HCT116 (cell line): ENCODE data around the gene TBC1D16. TPM values are rescaled to one million over a fixed set of nuclear protein-coding genes. Genes with fewer than 3 reads are reported as not detected.

Source experiments
- ATAC-seq: fragments of 200-7000 bp; cut with Tn5 transposase; 2 replicates; pipeline ENCODE4 v1.9.1; 2020; ENCODE audit warnings: mild to moderate bottlenecking, moderate library complexity
- BruUV-seq: library from RNA; stranded (reverse); fragments of 400-500 nt; replicated peaks from 2 replicates; lab custom pipeline; 2021; lab: Mats Ljungman, UMichigan
- CTCF ChIA-PET: fragments of 300-600 bp; sonication (Branson Sonifier 250); formaldehyde crosslinking; loops from one replicate; lab custom pipeline; 2021; ENCODE audit warnings: antibody characterized with exemption; lab: Charles Lee
- POLR2A ChIA-PET: fragments of 300-600, 350-600 bp; sonication (Branson Sonifier 250); formaldehyde crosslinking; loops from one replicate; lab custom pipeline; 2021; ENCODE audit warnings: antibody characterized with exemption; lab: Charles Lee
- RAD21 ChIA-PET, 2 experiments: fragments of 300-600 bp; sonication (Branson Sonifier 250); formaldehyde crosslinking; loops; one replicate each; lab custom pipeline; 2023; ENCODE audit warnings: low total read pairs in 2 of 2; ENCODE audit not compliant: uncharacterized antibody in 2 of 2, unreplicated experiment in 2 of 2, low non-redundant PET in 1 of 2; lab: Charles Lee
- DNase-seq: peaks from one replicate; pipeline ENCODE4 v3.0.0-alpha.2; 2010; ENCODE audit warnings: low read depth, low spot score
- H2AFZ ChIP-seq: fragments of 200-600 bp; shearing (Covaris generic), sonication (generic); 2 replicates; pipeline ENCODE4 v1.6.1; 2017; ENCODE audit warnings: low read depth, mixed run types, mixed read lengths, antibody characterized with exemption, low read length; ENCODE audit not compliant: poor library complexity, severe bottlenecking
- H3K27ac ChIP-seq: 2 replicates; pipeline ENCODE4 v1.5.1; 2012; ENCODE audit warnings: low read depth, low read length
- H3K27me3 ChIP-seq: fragments of 200-600 bp; sonication (generic); 2 replicates; pipeline ENCODE4 v1.6.1; 2016; ENCODE audit warnings: mixed run types, low read length, mixed read lengths; ENCODE audit not compliant: insufficient read depth
- H3K36me3 ChIP-seq, 2 experiments: fragments of 200-500 bp in 1 of 2; fragments of 200-600 bp in 1 of 2; sonication (Bioruptor generic) in 1 of 2; sonication (generic) in 1 of 2; 2 replicates each; pipeline versions ENCODE4 v1.5.1 to v1.6.1; 2014 to 2016; ENCODE audit warnings: low read length in 2 of 2, inconsistent platforms in 1 of 2, mixed read lengths in 1 of 2, mixed run types in 1 of 2; ENCODE audit not compliant: insufficient read depth in 2 of 2, control insufficient read depth in 1 of 2
- H3K4me1 ChIP-seq, 2 experiments: fragments of 200-600 bp in 1 of 2; sonication (generic) in 1 of 2; 2 replicates each; pipeline versions ENCODE4 v1.5.1 to v1.6.1; 2012 to 2017; ENCODE audit warnings: low read length in 2 of 2, inconsistent platforms in 1 of 2, mild to moderate bottlenecking in 1 of 2, mixed read lengths in 1 of 2, mixed run types in 1 of 2, moderate library complexity in 1 of 2; ENCODE audit not compliant: insufficient read depth in 2 of 2, control insufficient read depth in 1 of 2
- H3K4me2 ChIP-seq: fragments of 200-600 bp; sonication (generic); 2 replicates; pipeline ENCODE4 v1.6.1; 2017; ENCODE audit warnings: mixed run types, low read length, mixed read lengths
- H3K4me3 ChIP-seq, 2 experiments: fragments of 200-600 bp in 1 of 2; sonication (generic) in 1 of 2; replicated peaks in 1 of 2; 2 replicates each; pipeline ENCODE4 v1.5.1; 2011 to 2016; ENCODE audit warnings: low read length in 2 of 2, control low read depth in 1 of 2, low read depth in 1 of 2, mild to moderate bottlenecking in 1 of 2, mixed read lengths in 1 of 2, mixed run types in 1 of 2
- H3K79me2 ChIP-seq: fragments of 200-600 bp; sonication (generic); 2 replicates; pipeline ENCODE4 v1.6.1; 2017; ENCODE audit warnings: mild to moderate bottlenecking, mixed run types, low read length, moderate library complexity, mixed read lengths; ENCODE audit not compliant: insufficient read depth
- H3K9ac ChIP-seq: fragments of 200-600 bp; sonication (generic); 2 replicates; pipeline ENCODE4 v1.6.1; 2016; ENCODE audit warnings: low read length, mixed read lengths
- H3K9me2 ChIP-seq: fragments of 200-600 bp; sonication (generic), shearing (Covaris generic); 2 replicates; pipeline ENCODE4 v1.6.1; 2017; ENCODE audit warnings: mixed run types, mild to moderate bottlenecking, moderate library complexity; ENCODE audit not compliant: insufficient read depth
- H3K9me3 ChIP-seq, 2 experiments: fragments of 200-500 bp in 1 of 2; fragments of 200-600 bp in 1 of 2; sonication (Bioruptor generic) in 1 of 2; sonication (generic) in 1 of 2; 2 replicates each; pipeline ENCODE4 v1.6.1; 2014 to 2017; ENCODE audit warnings: low read length in 2 of 2, mixed read lengths in 2 of 2, inconsistent platforms in 1 of 2, low read depth in 1 of 2, mild to moderate bottlenecking in 1 of 2, mixed run types in 1 of 2, moderate library complexity in 1 of 2; ENCODE audit not compliant: control insufficient read depth in 1 of 2, insufficient read depth in 1 of 2
- H4K20me1 ChIP-seq: fragments of 200-600 bp; sonication (generic), shearing (Covaris generic); 2 replicates; pipeline ENCODE4 v1.6.1; 2017; ENCODE audit warnings: mixed run types, mild to moderate bottlenecking, moderate library complexity; ENCODE audit not compliant: insufficient read depth
- CBX3 ChIP-seq: IDR thresholded peaks from 2 replicates; pipeline ENCODE4 v1.6.1; 2012; ENCODE audit warnings: low read depth
- CEBPB ChIP-seq: IDR thresholded peaks from 2 replicates; pipeline ENCODE4 v1.6.1; 2012; ENCODE audit warnings: low read depth
- EGR1 ChIP-seq: IDR thresholded peaks from 2 replicates; pipeline ENCODE4 v1.6.1; 2012; ENCODE audit warnings: low read depth
- ELF1 ChIP-seq: IDR thresholded peaks from 2 replicates; pipeline ENCODE4 v1.6.1; 2012; ENCODE audit warnings: low read depth, borderline replicate concordance
- EZH2 ChIP-seq: fragments of 200-600 bp; sonication (generic); IDR thresholded peaks from 2 replicates; pipeline ENCODE4 v1.6.1; 2017; ENCODE audit warnings: antibody characterized with exemption, mixed run types
- EZH2phosphoT487 ChIP-seq: fragments of 200-600 bp; IDR thresholded peaks from 2 replicates; pipeline ENCODE4 v1.6.1; 2018; ENCODE audit warnings: antibody characterized with exemption, borderline replicate concordance
- FOSL1 ChIP-seq: IDR thresholded peaks from 2 replicates; pipeline ENCODE4 v1.6.1; 2012; ENCODE audit warnings: low read depth
- POLR2A ChIP-seq: IDR thresholded peaks from 2 replicates; pipeline ENCODE4 v1.7.0; 2011; ENCODE audit warnings: borderline replicate concordance; ENCODE audit not compliant: insufficient read depth, insufficient read length; ENCODE audit errors: extremely low read depth
- POLR2AphosphoS5 ChIP-seq: IDR thresholded peaks from 2 replicates; pipeline ENCODE4 v1.6.1; 2011; ENCODE audit warnings: mild to moderate bottlenecking, low read depth, low read length, moderate library complexity
- SIN3A ChIP-seq: IDR thresholded peaks from 2 replicates; pipeline ENCODE4 v1.6.1; 2012; ENCODE audit warnings: low read depth
- SRF ChIP-seq: IDR thresholded peaks from 2 replicates; pipeline ENCODE4 v1.6.1; 2012; ENCODE audit warnings: low read depth
- ZFX ChIP-seq: fragments of 450-650 bp; IDR thresholded peaks from 2 replicates; pipeline ENCODE4 v1.6.1; 2017
- ZNF274 ChIP-seq: fragments of 200-500 bp; sonication (Bioruptor generic); IDR thresholded peaks from 2 replicates; pipeline ENCODE4 v1.6.1; 2014; ENCODE audit warnings: mild to moderate bottlenecking, low read depth, low read length, inconsistent platforms
- intact Hi-C: fragments of 100-400 bp; cut with micrococcal nuclease; formaldehyde crosslinking; loops from 2 replicates; pipeline ENCODE4 v1.10.0; 2022
- total RNA-seq: library from RNA; stranded (reverse); gene quantifications from one replicate; pipeline ENCODE4 v1.2.1, GENCODE V29; 2021; ENCODE audit not compliant: unreplicated experiment
- TF ChIP-seq, protein P1 (sequence below): IDR thresholded peaks from 2 replicates; pipeline ENCODE4 v1.6.1; 2011; ENCODE audit warnings: mild to moderate bottlenecking, low read length, moderate library complexity; ENCODE audit not compliant: insufficient replicate concordance; ENCODE audit errors: extremely low read depth
- TF ChIP-seq, protein P2 (sequence below), 3 experiments: fragments of 200-600 bp in 1 of 3; sonication (generic) in 1 of 3; IDR thresholded peaks in 2 of 3; conservative IDR thresholded peaks in 1 of 3; 2 replicates each; pipeline ENCODE4 v1.5.1; 2012 to 2017; ENCODE audit warnings: low read depth in 2 of 3, low read length in 2 of 3, antibody characterized with exemption in 1 of 3, borderline replicate concordance in 1 of 3, control low read depth in 1 of 3, mild to moderate bottlenecking in 1 of 3, mixed read lengths in 1 of 3, mixed run types in 1 of 3, moderate library complexity in 1 of 3; ENCODE audit not compliant: insufficient read depth in 1 of 3

TBC1D16 gene
- total RNA-seq, 1 experiment from 2014 or later: 31.1 TPM

DNA sequence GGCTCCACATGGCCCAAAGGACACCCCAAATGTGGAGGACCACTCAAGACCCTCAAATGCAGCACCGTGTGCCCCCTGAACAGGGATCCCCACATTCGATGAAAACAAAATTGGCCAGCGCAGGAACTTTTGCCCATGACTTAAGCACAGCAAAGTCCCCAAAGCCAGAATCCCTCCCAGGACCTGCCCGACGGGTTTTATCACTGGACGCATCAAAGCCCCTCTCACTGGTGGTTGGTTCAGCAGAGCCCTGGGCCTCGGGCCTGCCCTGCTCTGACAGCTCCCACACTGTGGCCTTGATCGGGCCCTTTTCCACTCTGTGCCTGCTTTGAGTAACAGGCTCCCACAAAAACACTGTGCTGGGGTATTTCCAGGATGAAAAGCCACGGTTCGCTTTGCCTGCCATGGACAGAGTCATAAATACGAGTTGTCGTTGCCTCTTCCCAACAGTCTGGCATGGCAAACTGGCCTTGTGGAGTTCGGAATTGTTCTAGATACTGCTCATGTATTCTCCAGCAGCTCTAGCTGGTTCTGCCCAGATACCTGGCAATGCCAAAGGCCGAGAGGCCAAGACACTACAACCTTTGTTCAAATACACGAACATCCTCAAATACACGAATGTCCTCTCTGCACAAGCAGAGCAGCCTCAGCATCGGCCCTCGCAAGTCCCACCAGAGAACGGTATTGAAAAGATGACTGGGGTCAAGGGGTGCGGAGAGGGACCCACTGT lies 46.4 kb downstream of the TBC1D16 start:
- Histone ChIP-seq H3K9me3 (no peaks in the 10 kb centered on the region), H3K4me3 (no peak overlapping the region), H3K4me2 (peak overlapping the region; percentile 84), H3K36me3 (no peaks in the 10 kb centered on the region), H3K4me1 (peaks cover 60 to 71% of the 10 kb centered on the region in 2 experiments), H3K79me2 (0 out of 2 replicates have a peak, but pooled peaks cover 5% of the 10 kb centered on the region), H3K9me2 (no peaks in the 10 kb centered on the region), H4K20me1 (no peaks in the 10 kb centered on the region), H3K9ac (peak overlapping the region; percentile 51; the same call in 1 of the 2 replicates), H3K27ac (peak overlapping the region; percentile 85), H2AFZ (no peak overlapping the region), H3K27me3 (no peaks in the 10 kb centered on the region)
- intact Hi-C loops: loop anchor here (2.0 to 5.0 kb wide), 3 partner anchors 72 to 150 kb away; partner anchors contain the start of gene CBX4
- CTCF ChIA-PET: interaction anchor here (0.7 to 3.5 kb wide), 4 partner anchors 19 to 248 kb away, joined by 3 to 10 read pairs (median 4); no protein-coding TSS in a partner anchor
- POLR2A ChIA-PET: interaction anchor here (1.0 kb wide), 1 partner anchor 150 kb away, joined by 10 read pairs; the partner anchor contains the start of gene CBX4
- RAD21 ChIA-PET: no interaction called here
- no peak for DNase-seq
- TF ChIP-seq ZNF274: no peak
- no peak for TF ChIP-seq ELF1
- no peak for TF ChIP-seq POLR2AphosphoS5
- TF ChIP-seq SIN3A: no peak
- no peak for TF ChIP-seq ZFX
- TF ChIP-seq EGR1: no peak
- TF ChIP-seq FOSL1: no peak
- no peak for TF ChIP-seq CEBPB
- TF ChIP-seq, protein P1, sequence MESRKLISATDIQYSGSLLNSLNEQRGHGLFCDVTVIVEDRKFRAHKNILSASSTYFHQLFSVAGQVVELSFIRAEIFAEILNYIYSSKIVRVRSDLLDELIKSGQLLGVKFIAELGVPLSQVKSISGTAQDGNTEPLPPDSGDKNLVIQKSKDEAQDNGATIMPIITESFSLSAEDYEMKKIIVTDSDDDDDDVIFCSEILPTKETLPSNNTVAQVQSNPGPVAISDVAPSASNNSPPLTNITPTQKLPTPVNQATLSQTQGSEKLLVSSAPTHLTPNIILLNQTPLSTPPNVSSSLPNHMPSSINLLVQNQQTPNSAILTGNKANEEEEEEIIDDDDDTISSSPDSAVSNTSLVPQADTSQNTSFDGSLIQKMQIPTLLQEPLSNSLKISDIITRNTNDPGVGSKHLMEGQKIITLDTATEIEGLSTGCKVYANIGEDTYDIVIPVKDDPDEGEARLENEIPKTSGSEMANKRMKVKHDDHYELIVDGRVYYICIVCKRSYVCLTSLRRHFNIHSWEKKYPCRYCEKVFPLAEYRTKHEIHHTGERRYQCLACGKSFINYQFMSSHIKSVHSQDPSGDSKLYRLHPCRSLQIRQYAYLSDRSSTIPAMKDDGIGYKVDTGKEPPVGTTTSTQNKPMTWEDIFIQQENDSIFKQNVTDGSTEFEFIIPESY: no peak
- no peak for TF ChIP-seq EZH2phosphoT487
- TF ChIP-seq POLR2A: no peak
- TF ChIP-seq EZH2: no peak
- no peak for TF ChIP-seq CBX3
- TF ChIP-seq SRF: no peak
- TF ChIP-seq, protein P2, sequence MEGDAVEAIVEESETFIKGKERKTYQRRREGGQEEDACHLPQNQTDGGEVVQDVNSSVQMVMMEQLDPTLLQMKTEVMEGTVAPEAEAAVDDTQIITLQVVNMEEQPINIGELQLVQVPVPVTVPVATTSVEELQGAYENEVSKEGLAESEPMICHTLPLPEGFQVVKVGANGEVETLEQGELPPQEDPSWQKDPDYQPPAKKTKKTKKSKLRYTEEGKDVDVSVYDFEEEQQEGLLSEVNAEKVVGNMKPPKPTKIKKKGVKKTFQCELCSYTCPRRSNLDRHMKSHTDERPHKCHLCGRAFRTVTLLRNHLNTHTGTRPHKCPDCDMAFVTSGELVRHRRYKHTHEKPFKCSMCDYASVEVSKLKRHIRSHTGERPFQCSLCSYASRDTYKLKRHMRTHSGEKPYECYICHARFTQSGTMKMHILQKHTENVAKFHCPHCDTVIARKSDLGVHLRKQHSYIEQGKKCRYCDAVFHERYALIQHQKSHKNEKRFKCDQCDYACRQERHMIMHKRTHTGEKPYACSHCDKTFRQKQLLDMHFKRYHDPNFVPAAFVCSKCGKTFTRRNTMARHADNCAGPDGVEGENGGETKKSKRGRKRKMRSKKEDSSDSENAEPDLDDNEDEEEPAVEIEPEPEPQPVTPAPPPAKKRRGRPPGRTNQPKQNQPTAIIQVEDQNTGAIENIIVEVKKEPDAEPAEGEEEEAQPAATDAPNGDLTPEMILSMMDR (IDR thresholded peaks at IDR 0.05 in 2 of 3, conservative IDR thresholded peaks at IDR 0.05 in 1 of 3; ENCODE audit: borderline replicate concordance in 1 of 3, insufficient read depth in 1 of 3, low read depth in 2 of 3, low read length in 2 of 3): no peak
- ATAC-seq: no peak
- no TSS peak for BruUV-seq
